Measurements from ENCODE around the gene TMPRSS11B.

- TF ChIP-seq SP1 (IDR thresholded peaks at IDR 0.05) (no peak), FOXK2 (IDR thresholded peaks at IDR 0.05) (no peak), SUZ12 (IDR thresholded peaks at IDR 0.05) (no peak), LEF1 (IDR thresholded peaks at IDR 0.05; ENCODE audit: borderline replicate concordance) (no peak), CTBP1 (IDR thresholded peaks at IDR 0.05; ENCODE audit: borderline replicate concordance) (no peak), ARNT (IDR thresholded peaks at IDR 0.05) (no peak), BHLHE40 (IDR thresholded peaks at IDR 0.05; ENCODE audit: borderline replicate concordance) (no peak), FOXM1 (IDR thresholded peaks at IDR 0.05; ENCODE audit: borderline replicate concordance) (no peak), L3MBTL2 (conservative IDR thresholded peaks at IDR 0.05) (no peak), ELF4 (IDR thresholded peaks at IDR 0.05) (no peak), HDGF (IDR thresholded peaks at IDR 0.05; ENCODE audit: borderline replicate concordance) (no peak)
Observed at GRCh38 chr4:68291256-68291655, 45.8 kb upstream of the TMPRSS11B start.
